ENCODE results near the gene PPP1R3F.

DNA sequence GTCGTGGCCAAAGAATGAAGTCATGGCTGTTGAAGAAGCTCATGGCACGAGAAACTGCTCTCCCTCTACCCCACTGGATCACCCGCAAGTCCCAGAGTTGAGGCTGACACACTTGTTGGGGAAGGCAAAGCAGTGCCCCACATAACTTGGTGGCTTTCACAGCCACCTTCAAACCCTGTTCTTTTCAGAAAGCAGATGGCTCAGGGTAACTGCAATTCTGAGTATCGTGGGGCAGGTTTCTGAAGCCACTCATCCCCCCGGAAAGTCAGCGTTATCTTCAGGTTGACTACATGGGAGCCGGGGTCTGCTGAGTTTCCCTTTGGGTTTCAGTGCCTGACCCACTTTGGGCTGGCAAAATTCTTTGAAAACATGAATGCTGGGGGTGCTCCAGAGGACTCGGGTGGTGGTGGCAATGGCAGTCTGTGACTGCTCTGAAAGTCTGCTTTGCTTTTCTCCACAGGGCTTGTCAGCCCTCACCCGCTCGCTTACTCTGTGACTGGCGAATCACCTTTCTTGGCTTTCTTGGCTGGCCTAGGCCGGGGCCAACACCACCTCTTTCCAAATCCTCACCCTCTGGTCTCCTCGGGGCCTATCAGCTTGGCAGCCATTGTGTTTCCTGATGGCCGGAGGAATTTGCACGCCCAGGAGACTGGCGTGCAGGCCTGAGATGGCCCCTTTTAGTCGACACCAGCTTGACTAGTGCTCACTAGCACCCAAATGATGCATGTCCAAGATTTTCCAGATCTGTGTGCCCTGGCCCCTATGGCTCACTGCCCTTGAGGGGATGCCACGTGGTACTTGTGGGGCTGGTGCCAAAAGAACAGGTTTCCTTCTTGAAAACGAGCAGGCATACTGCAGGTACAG is 7.3 kb downstream of the PPP1R3F start:
- TF ChIP-seq, protein P1, sequence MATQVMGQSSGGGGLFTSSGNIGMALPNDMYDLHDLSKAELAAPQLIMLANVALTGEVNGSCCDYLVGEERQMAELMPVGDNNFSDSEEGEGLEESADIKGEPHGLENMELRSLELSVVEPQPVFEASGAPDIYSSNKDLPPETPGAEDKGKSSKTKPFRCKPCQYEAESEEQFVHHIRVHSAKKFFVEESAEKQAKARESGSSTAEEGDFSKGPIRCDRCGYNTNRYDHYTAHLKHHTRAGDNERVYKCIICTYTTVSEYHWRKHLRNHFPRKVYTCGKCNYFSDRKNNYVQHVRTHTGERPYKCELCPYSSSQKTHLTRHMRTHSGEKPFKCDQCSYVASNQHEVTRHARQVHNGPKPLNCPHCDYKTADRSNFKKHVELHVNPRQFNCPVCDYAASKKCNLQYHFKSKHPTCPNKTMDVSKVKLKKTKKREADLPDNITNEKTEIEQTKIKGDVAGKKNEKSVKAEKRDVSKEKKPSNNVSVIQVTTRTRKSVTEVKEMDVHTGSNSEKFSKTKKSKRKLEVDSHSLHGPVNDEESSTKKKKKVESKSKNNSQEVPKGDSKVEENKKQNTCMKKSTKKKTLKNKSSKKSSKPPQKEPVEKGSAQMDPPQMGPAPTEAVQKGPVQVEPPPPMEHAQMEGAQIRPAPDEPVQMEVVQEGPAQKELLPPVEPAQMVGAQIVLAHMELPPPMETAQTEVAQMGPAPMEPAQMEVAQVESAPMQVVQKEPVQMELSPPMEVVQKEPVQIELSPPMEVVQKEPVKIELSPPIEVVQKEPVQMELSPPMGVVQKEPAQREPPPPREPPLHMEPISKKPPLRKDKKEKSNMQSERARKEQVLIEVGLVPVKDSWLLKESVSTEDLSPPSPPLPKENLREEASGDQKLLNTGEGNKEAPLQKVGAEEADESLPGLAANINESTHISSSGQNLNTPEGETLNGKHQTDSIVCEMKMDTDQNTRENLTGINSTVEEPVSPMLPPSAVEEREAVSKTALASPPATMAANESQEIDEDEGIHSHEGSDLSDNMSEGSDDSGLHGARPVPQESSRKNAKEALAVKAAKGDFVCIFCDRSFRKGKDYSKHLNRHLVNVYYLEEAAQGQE (IDR thresholded peaks at IDR 0.05) = no peak
- TF ChIP-seq, protein P2, sequence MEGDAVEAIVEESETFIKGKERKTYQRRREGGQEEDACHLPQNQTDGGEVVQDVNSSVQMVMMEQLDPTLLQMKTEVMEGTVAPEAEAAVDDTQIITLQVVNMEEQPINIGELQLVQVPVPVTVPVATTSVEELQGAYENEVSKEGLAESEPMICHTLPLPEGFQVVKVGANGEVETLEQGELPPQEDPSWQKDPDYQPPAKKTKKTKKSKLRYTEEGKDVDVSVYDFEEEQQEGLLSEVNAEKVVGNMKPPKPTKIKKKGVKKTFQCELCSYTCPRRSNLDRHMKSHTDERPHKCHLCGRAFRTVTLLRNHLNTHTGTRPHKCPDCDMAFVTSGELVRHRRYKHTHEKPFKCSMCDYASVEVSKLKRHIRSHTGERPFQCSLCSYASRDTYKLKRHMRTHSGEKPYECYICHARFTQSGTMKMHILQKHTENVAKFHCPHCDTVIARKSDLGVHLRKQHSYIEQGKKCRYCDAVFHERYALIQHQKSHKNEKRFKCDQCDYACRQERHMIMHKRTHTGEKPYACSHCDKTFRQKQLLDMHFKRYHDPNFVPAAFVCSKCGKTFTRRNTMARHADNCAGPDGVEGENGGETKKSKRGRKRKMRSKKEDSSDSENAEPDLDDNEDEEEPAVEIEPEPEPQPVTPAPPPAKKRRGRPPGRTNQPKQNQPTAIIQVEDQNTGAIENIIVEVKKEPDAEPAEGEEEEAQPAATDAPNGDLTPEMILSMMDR (IDR thresholded peaks at IDR 0.05) = no peak
- TF ChIP-seq POLR2A (IDR thresholded peaks at IDR 0.05; ENCODE audit: low read length) = no peak
- TF ChIP-seq, protein P3, sequence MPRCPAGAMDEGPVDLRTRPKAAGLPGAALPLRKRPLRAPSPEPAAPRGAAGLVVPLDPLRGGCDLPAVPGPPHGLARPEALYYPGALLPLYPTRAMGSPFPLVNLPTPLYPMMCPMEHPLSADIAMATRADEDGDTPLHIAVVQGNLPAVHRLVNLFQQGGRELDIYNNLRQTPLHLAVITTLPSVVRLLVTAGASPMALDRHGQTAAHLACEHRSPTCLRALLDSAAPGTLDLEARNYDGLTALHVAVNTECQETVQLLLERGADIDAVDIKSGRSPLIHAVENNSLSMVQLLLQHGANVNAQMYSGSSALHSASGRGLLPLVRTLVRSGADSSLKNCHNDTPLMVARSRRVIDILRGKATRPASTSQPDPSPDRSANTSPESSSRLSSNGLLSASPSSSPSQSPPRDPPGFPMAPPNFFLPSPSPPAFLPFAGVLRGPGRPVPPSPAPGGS (IDR thresholded peaks at IDR 0.05) = no peak
- TF ChIP-seq JUN (IDR thresholded peaks at IDR 0.05) = no peak
- no peak for TF ChIP-seq RNF2 (IDR thresholded peaks at IDR 0.05; ENCODE audit: borderline replicate concordance, low read depth)
- no peak for TF ChIP-seq NR3C1 (IDR thresholded peaks at IDR 0.05)
- TF ChIP-seq TP53 (CRISPR knock-in tag; IDR thresholded peaks at IDR 0.05) = no peak
